Epithelial cell of esophagus (primary cell): ENCODE data around the gene IKBKG.
A peak's percentile ranks its signal among the peaks of the same experiment; 100 is the strongest.
"Not testable (repeated sequence)": the region's sequence is repeated elsewhere in the genome, so short reads cannot be mapped to it uniquely, and the experiment has no call there.

Source experiments
- DNase-seq: peaks from one replicate; pipeline ENCODE4 v3.0.0; 2010; ENCODE audit warnings: low read depth
- H3K4me3 ChIP-seq: 2 replicates; pipeline ENCODE4 v1.5.1; 2011; ENCODE audit warnings: mild to moderate bottlenecking, low read length, control low read depth
- CTCF ChIP-seq: IDR thresholded peaks from 2 replicates; pipeline ENCODE4 v1.5.1; 2011; ENCODE audit warnings: low read depth, mild to moderate bottlenecking, low read length, control low read depth, inconsistent platforms; ENCODE audit not compliant: insufficient read depth; ENCODE audit errors: missing control alignments

IKBKG gene

GRCh38 chrX:154584585-154585183 lies 37.3 kb downstream of the IKBKG start, which contains the start of gene CTAG1A:
CTAG1A (plus strand) TSS chrX:154585133; CDS start chrX:154585207, 74 bp downstream.
- not testable (repeated sequence) for DNase-seq, H3K4me3 ChIP-seq

- DNase-seq, H3K4me3 ChIP-seq: not testable (repeated sequence)
Observed at GRCh38 chrX:154590415-154590814, 43.0 kb downstream of the IKBKG start.

GRCh38 chrX:154592505-154592904 lies 45.1 kb downstream of the IKBKG start:
- H3K4me3 ChIP-seq: no peak overlapping the region
- no peak for DNase-seq
- TF ChIP-seq CTCF: no peak

GRCh38 chrX:154593201-154593600 lies 45.8 kb downstream of the IKBKG start:
- no peak for TF ChIP-seq CTCF
- no peak overlapping the region for H3K4me3 ChIP-seq
- DNase-seq: no peak

- DNase-seq: no peak
- TF ChIP-seq CTCF: no peak
Observed at GRCh38 chrX:154594491-154594890, 47.1 kb downstream of the IKBKG start.

GRCh38 chrX:154595559-154596249 lies 48.3 kb downstream of the IKBKG start:
- DNase-seq: no peak
- no peak overlapping the region for H3K4me3 ChIP-seq
- no peak for TF ChIP-seq CTCF

More at GRCh38 chrX:154594491-154594890, 47.1 kb downstream of the IKBKG start:
- H3K4me3 ChIP-seq: no peak overlapping the region

- TF ChIP-seq CTCF: peak; percentile 8
Observed at GRCh38 chrX:154596290-154596929, 49.0 kb downstream of the IKBKG start.

More at GRCh38 chrX:154596290-154596929, 49.0 kb downstream of the IKBKG start:
- DNase-seq: peak; percentile 87
- H3K4me3 ChIP-seq: no peak overlapping the region
